H1 (cell line): ENCODE measurements around the gene CNOT8. TPM values are rescaled to one million over a fixed set of nuclear protein-coding genes. Genes with fewer than 3 reads are reported as not detected.

Experiments
- CTCF ChIA-PET: fragments of 300-600 bp; sonication (Branson Sonifier 250); formaldehyde crosslinking; loops from one replicate; lab custom pipeline; 2021; ENCODE audit not compliant: partially characterized antibody; lab: Charles Lee
- POLR2A ChIA-PET: fragments of 300-600 bp; sonication (Branson Sonifier 250); formaldehyde crosslinking; loops from one replicate; lab custom pipeline; 2021; ENCODE audit warnings: inconsistent platforms; ENCODE audit not compliant: partially characterized antibody; lab: Charles Lee
- DNase-seq, 2 experiments: peaks; one replicate each; pipeline versions ENCODE4 v3.0.0 to v3.0.0-alpha.2; 2010 to 2022; ENCODE audit warnings: low spot score in 2 of 2, low read depth in 1 of 2, mixed read lengths in 1 of 2
- FAIRE-seq: peaks from 2 replicates; lab custom pipeline; 2011; peaks lifted over from hg19 to GRCh38; lab: Jason Lieb, UNC
- H2AFZ ChIP-seq: 2 replicates; pipeline ENCODE4 v1.8.1; 2012; ENCODE audit warnings: low read length, inconsistent platforms
- H2AK5ac ChIP-seq: 2 replicates; pipeline ENCODE4 v1.6.1; 2013; ENCODE audit warnings: low read depth, low read length
- H2BK120ac ChIP-seq: replicated peaks from 2 replicates; pipeline ENCODE3; 2013; ENCODE audit warnings: low read depth, low read length, inconsistent platforms
- H2BK12ac ChIP-seq: 2 replicates; pipeline ENCODE4 v1.6.1; 2013; ENCODE audit warnings: low read depth, low read length
- H2BK15ac ChIP-seq: 2 replicates; pipeline ENCODE4 v1.6.1; 2013; ENCODE audit warnings: low read length
- H2BK20ac ChIP-seq: 2 replicates; pipeline ENCODE4 v1.6.1; 2013; ENCODE audit warnings: low read length
- H2BK5ac ChIP-seq: 2 replicates; pipeline ENCODE4 v1.6.1; 2013; ENCODE audit warnings: low read depth, low read length
- H3K14ac ChIP-seq: 2 replicates; pipeline ENCODE4 v1.6.1; 2013; ENCODE audit warnings: inconsistent platforms; ENCODE audit not compliant: insufficient read length
- H3K18ac ChIP-seq: 2 replicates; pipeline ENCODE4 v1.6.1; 2013; ENCODE audit warnings: low read length; ENCODE audit errors: extremely low read depth
- H3K23ac ChIP-seq: 2 replicates; pipeline ENCODE4 v1.6.1; 2013; ENCODE audit warnings: inconsistent platforms; ENCODE audit not compliant: insufficient read length
- H3K23me2 ChIP-seq: 2 replicates; pipeline ENCODE4 v1.6.1; 2013; ENCODE audit warnings: low read depth, low read length
- H3K27ac ChIP-seq: 2 replicates; pipeline ENCODE4 v1.6.1; 2011; ENCODE audit warnings: low read depth, low read length, inconsistent platforms
- H3K27me3 ChIP-seq, 4 experiments: replicated peaks in 1 of 4; 1 replicate in 1 of 4; 2 replicates in 3 of 4; pipeline versions ENCODE4 v1.6.1 to v1.8.1; 2011 to 2013; ENCODE audit warnings: low read length in 3 of 4, mild to moderate bottlenecking in 3 of 4, inconsistent platforms in 2 of 4, mixed read lengths in 2 of 4, moderate library complexity in 1 of 4; ENCODE audit not compliant: control insufficient read depth in 3 of 4, insufficient read depth in 3 of 4; ENCODE audit errors: extremely low read depth in 1 of 4
- H3K36me3 ChIP-seq, 4 experiments: 2 replicates each; pipeline versions ENCODE4 v1.6.1 to v1.8.1; 2011 to 2013; ENCODE audit warnings: mild to moderate bottlenecking in 4 of 4, low read length in 3 of 4, moderate library complexity in 2 of 4, control low read depth in 1 of 4, inconsistent platforms in 1 of 4; ENCODE audit not compliant: insufficient read depth in 4 of 4, control insufficient read depth in 2 of 4
- H3K4ac ChIP-seq: replicated peaks from 2 replicates; pipeline ENCODE3; 2013; ENCODE audit warnings: low read length, low read depth, mixed read lengths, inconsistent platforms; ENCODE audit not compliant: insufficient read length
- H3K4me1 ChIP-seq, 4 experiments: replicated peaks in 1 of 4; 1 replicate in 1 of 4; 2 replicates in 3 of 4; pipeline versions ENCODE4 v1.6.1 to v1.8.1; 2011 to 2013; ENCODE audit warnings: low read length in 3 of 4, inconsistent platforms in 2 of 4, mixed read lengths in 1 of 4; ENCODE audit not compliant: insufficient read depth in 4 of 4, control insufficient read depth in 3 of 4
- H3K4me2 ChIP-seq, 2 experiments: 2 replicates each; pipeline versions ENCODE4 v1.6.1 to v1.8.1; 2011 to 2013; ENCODE audit warnings: low read depth in 2 of 2, low read length in 2 of 2, control low read depth in 1 of 2, inconsistent platforms in 1 of 2, mild to moderate bottlenecking in 1 of 2; ENCODE audit not compliant: insufficient read depth in 1 of 2
- H3K4me3 ChIP-seq, 4 experiments: fragments of 200-600, 300-600 bp in 1 of 4; sonication (generic), shearing (Covaris generic), sonication (Bioruptor Twin) in 1 of 4; 2 replicates each; pipeline versions ENCODE4 v1.5.1 to v1.8.1; 2011 to 2016; ENCODE audit warnings: low read length in 4 of 4, low read depth in 3 of 4, control low read depth in 2 of 4, inconsistent platforms in 2 of 4, mild to moderate bottlenecking in 2 of 4, mixed read lengths in 1 of 4, moderate library complexity in 1 of 4; ENCODE audit not compliant: insufficient read depth in 2 of 4; ENCODE audit errors: extremely low read depth in 1 of 4
- H3K56ac ChIP-seq: replicated peaks from 2 replicates; pipeline ENCODE3; 2013; ENCODE audit warnings: low read depth, mild to moderate bottlenecking, mixed read lengths, low read length, inconsistent platforms; ENCODE audit not compliant: insufficient read length
- H3K79me1 ChIP-seq: 2 replicates; pipeline ENCODE4 v1.6.1; 2013; ENCODE audit warnings: low read depth, low read length, control low read depth
- H3K79me2 ChIP-seq, 2 experiments: 2 replicates each; pipeline versions ENCODE4 v1.6.1 to v1.8.1; 2012 to 2013; ENCODE audit warnings: low read length in 2 of 2, mild to moderate bottlenecking in 2 of 2, inconsistent platforms in 1 of 2; ENCODE audit not compliant: insufficient read depth in 2 of 2, control insufficient read depth in 1 of 2
- H3K9ac ChIP-seq, 4 experiments: replicated peaks in 1 of 4; 1 replicate in 1 of 4; 2 replicates in 3 of 4; pipeline versions ENCODE4 v1.6.1 to v1.8.1; 2011 to 2013; ENCODE audit warnings: low read depth in 3 of 4, low read length in 3 of 4, control low read depth in 2 of 4, mild to moderate bottlenecking in 2 of 4, moderate library complexity in 2 of 4, inconsistent platforms in 1 of 4; ENCODE audit errors: extremely low read depth in 1 of 4
- H3K9me3 ChIP-seq, 2 experiments: 2 replicates each; pipeline versions ENCODE4 v1.6.1 to v1.8.1; 2012 to 2013; ENCODE audit warnings: mild to moderate bottlenecking in 2 of 2, moderate library complexity in 2 of 2, control low read depth in 1 of 2, inconsistent platforms in 1 of 2, low read depth in 1 of 2, low read length in 1 of 2, mixed read lengths in 1 of 2; ENCODE audit not compliant: insufficient read depth in 2 of 2
- H4K20me1 ChIP-seq, 2 experiments: replicated peaks in 1 of 2; 2 replicates each; pipeline versions ENCODE3 to v1.8.1; 2011 to 2013; ENCODE audit warnings: inconsistent platforms in 2 of 2, low read length in 2 of 2, mild to moderate bottlenecking in 1 of 2; ENCODE audit not compliant: insufficient read depth in 2 of 2, control insufficient read depth in 1 of 2
- H4K5ac ChIP-seq: 2 replicates; pipeline ENCODE4 v1.6.1; 2013; ENCODE audit warnings: low read length, low read depth, mixed read lengths, inconsistent platforms; ENCODE audit not compliant: insufficient read length
- H4K8ac ChIP-seq: 2 replicates; pipeline ENCODE4 v1.8.0; 2013; ENCODE audit warnings: mild to moderate bottlenecking, moderate library complexity, low read length, inconsistent platforms; ENCODE audit not compliant: insufficient read depth; ENCODE audit errors: extremely low read depth
- H4K91ac ChIP-seq: replicated peaks from 2 replicates; pipeline ENCODE3; 2013; ENCODE audit warnings: low read length, mixed read lengths, inconsistent platforms; ENCODE audit not compliant: insufficient read length
- CHD2 ChIP-seq: IDR thresholded peaks from 2 replicates; pipeline ENCODE4 v1.6.1; 2012; ENCODE audit warnings: low read length, improper control_type of control experiment
- HDAC6 ChIP-seq: IDR thresholded peaks from one replicate; pipeline ENCODE4 v1.7.1; 2012; ENCODE audit warnings: low read depth, mild to moderate bottlenecking, inconsistent platforms, low read length, moderate library complexity
- NANOG ChIP-seq: IDR thresholded peaks from 2 replicates; pipeline ENCODE4 v1.6.1; 2011; ENCODE audit warnings: low read length, low read depth, mild to moderate bottlenecking, inconsistent platforms; ENCODE audit not compliant: insufficient read depth, poor library complexity, severe bottlenecking
- POLR2AphosphoS5 ChIP-seq: IDR thresholded peaks from 2 replicates; pipeline ENCODE4 v1.6.1; 2011; ENCODE audit warnings: low read depth, low read length
- RNF2 ChIP-seq: fragments of 200-900, 300-1000 bp; sonication (generic); IDR thresholded peaks from 2 replicates; pipeline ENCODE4 v1.7.1; 2016; ENCODE audit warnings: borderline replicate concordance, low read depth, mild to moderate bottlenecking, antibody characterized with exemption, low read length; ENCODE audit not compliant: poor library complexity, severe bottlenecking; ENCODE audit errors: missing control alignments
- RXRA ChIP-seq: IDR thresholded peaks from 2 replicates; pipeline ENCODE4 v1.6.1; 2011; ENCODE audit warnings: low read depth, mild to moderate bottlenecking, low read length, moderate library complexity; ENCODE audit not compliant: insufficient read depth
- SRF ChIP-seq: IDR thresholded peaks from 2 replicates; pipeline ENCODE4 v1.6.1; 2011; ENCODE audit warnings: mild to moderate bottlenecking, low read depth, low read length, moderate library complexity
- WGBS, 2 experiments: shearing (Covaris generic) in 1 of 2; methylation state at CpG; one replicate each; pipeline versions ENCODE4 v1.1.6 to v1.1.7; 2013 to 2015; ENCODE audit warnings: low lambda C conversion rate in 2 of 2, mixed read lengths in 2 of 2, inconsistent platforms in 1 of 2, low coverage in 1 of 2, missing lambda C conversion rate in 1 of 2; ENCODE audit not compliant: insufficient replicate concordance in 2 of 2, insufficient coverage in 1 of 2, insufficient read length in 1 of 2; ENCODE audit errors: extremely low coverage in 1 of 2, missing lambda C conversion rate in 1 of 2; 5-methylcytosine and 5-hydroxymethylcytosine counted together
- long read RNA-seq, 2 experiments: library from RNA in 1 of 2; library from capped mRNA in 1 of 2; stranded (forward); transcript quantifications; one replicate each; pipeline ENCODE4 v2.0.0, GENCODE V29; 2021; ENCODE audit warnings: inconsistent platforms in 1 of 2
- polyA minus RNA-seq, 3 experiments: library from RNA; depleted of rRNA, polyadenylated mRNA; stranded (reverse); fragments of >200 nt; gene quantifications; 1 replicate in 2 of 3; 2 replicates in 1 of 3; pipeline ENCODE4 v1.2.3, GENCODE V29; 2011
- polyA plus RNA-seq, 7 experiments: library from polyadenylated mRNA; depleted of rRNA in 3 of 7; stranded (reverse) in 5 of 7; unstranded in 2 of 7; fragments of >200 nt in 5 of 7; fragments of 200-250 nt in 2 of 7; gene quantifications; 1 replicate in 5 of 7; 2 replicates in 1 of 7; 4 replicates in 1 of 7; pipeline versions ENCODE4 v1.2.1 to v1.2.3, GENCODE V29; 2011 to 2013; ENCODE audit warnings: missing spikeins in 2 of 7, mixed read lengths in 2 of 7
- total RNA-seq: library from RNA; stranded (reverse); fragmentation: NEBNext Ultra II Directional; extraction: Animal tissue kit (Norgen Biotek cat#: 25700); gene quantifications from 2 replicates; pipeline ENCODE4 v1.2.1, GENCODE V29; 2021

Gene CNOT8
- total RNA-seq (53.6 and 62.9 TPM in 2 replicates), polyA plus RNA-seq (2011; rRNA removed) (36.4 and 37.6 TPM in 2 replicates), polyA minus RNA-seq (2011; rRNA and poly(A)+ RNA removed) (50.2 and 54.6 TPM in 2 replicates)
- 47.5 TPM for polyA plus RNA-seq (2011; cell fraction: cytosol; rRNA removed)
- 28.9 TPM for polyA plus RNA-seq (2011; cell fraction: nucleus; rRNA removed)
- polyA plus RNA-seq (2012, experiment 1 of 2) = 45.7 to 64.1 TPM (median 53.5 TPM) in 4 replicates
- polyA plus RNA-seq (2012, experiment 2 of 2) = 4.9 TPM
- 32.2 TPM for polyA plus RNA-seq (2013, experiment 1 of 2)
- polyA plus RNA-seq (2013, experiment 2 of 2) = 35.9 TPM
- polyA minus RNA-seq (2011; cell fraction: cytosol; rRNA and poly(A)+ RNA removed) = 33.5 TPM
- 20.8 TPM for polyA minus RNA-seq (2011; cell fraction: nucleus; rRNA and poly(A)+ RNA removed)
- long read RNA-seq, experiment 1, transcript CNOT8-201 (7 exons, 2,528 nt) = major isoform, 7 of 60 reads
- long read RNA-seq, experiment 1, partial matches to known transcripts = 46 of 60 reads
- long read RNA-seq, experiment 1, other reads (novel, unspliced or antisense) = 2 of 60 reads
- long read RNA-seq, experiment 2, partial matches to known transcripts = 4 of 13 reads
- long read RNA-seq, experiment 2, other reads (novel, unspliced or antisense) = 8 of 13 reads

DNA sequence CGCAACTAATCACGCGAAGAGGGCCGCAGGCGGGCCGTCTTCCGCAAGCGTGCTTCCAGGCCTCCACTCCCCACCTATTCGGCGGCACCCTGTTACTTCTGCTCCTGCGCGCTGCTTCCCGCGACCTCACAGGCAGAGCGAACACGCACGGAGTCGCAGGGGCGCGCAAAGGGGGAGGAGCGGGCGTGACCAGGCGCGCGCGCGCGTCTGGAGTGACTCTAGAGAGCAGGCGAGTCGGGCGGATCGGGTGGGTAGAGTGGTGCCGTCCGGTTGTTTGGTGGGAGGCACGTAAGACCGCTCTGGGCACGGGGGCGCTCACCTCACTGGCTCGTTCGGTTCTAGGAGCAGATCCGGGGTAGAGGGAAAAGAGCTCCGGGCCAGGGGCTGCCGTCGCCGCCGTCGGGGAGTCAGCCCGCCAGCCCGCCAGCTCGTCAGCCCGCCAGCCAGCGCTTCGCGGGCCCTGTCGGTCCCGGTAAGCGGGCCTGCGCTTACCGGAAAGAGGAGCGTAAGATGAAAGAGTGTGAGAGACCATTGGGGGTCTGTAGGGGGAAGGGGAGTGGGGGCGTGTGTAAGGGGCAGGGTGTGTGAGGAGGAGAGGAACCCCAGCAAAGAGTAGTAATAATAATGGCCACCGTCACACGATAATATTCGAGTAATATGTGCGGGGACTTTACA, at the start of gene CNOT8:
TSS of gene CNOT8 (plus strand) at position 331 of the 675 bp plus-strand sequence. CDS start 4,652 bp downstream, outside the sequence.
- peak within 1 kb of the TSS; percentile 43; the same call in 1 of the 2 replicates for H2BK12ac ChIP-seq
- peaks cover 5% of the 10 kb centered on the region; the same call in 1 of the 2 replicates for H3K79me1 ChIP-seq
- H2BK20ac ChIP-seq = no peak within 1 kb of the TSS
- 1% methylated on average over 54 of the region's 65 CpGs; no CpG with 5 or more reads in 1 of the 2 experiments for WGBS, 2 experiments
- no peaks in the 10 kb centered on the region for H3K27me3 ChIP-seq
- H3K4ac ChIP-seq = peak within 1 kb of the TSS; percentile 97
- ChIA-PET CTCF (interaction anchor here (0.6 to 1.9 kb wide), 4 partner anchors 13 to 210 kb away, joined by 3 to 4 read pairs (median 4); no protein-coding TSS in a partner anchor), POLR2A (interaction anchor here (0.6 to 2.4 kb wide), 28 partner anchors 8 to 406 kb away, joined by 3 to 21 read pairs (median 4); partner anchors contain the start of gene FAXDC2)
- H2BK120ac ChIP-seq = peak within 1 kb of the TSS; percentile 88
- peaks cover 2 to 5% (median 4%) of the 10 kb centered on the region in 4 experiments; a peak in 5 of 8 replicates for H3K36me3 ChIP-seq
- H2BK15ac ChIP-seq = 0 out of 2 replicates have a peak within 1 kb of the TSS, but pooled peaks have one; percentile 81
- peak within 1 kb of the TSS; percentile 55 to 98 (median 72) for H3K4me3 ChIP-seq
- H4K20me1 ChIP-seq = peaks cover 3 to 4% of the 10 kb centered on the region in 2 experiments
- H3K9ac ChIP-seq = peak within 1 kb of the TSS; percentile 93 to 98 (median 95)
- H3K4me1 ChIP-seq = peaks cover 0 to 9% (median 5%) of the 10 kb centered on the region in 4 experiments; a peak in 6 of 7 replicates
- no peak within 1 kb of the TSS for H3K14ac ChIP-seq
- H3K9me3 ChIP-seq = no peaks in the 10 kb centered on the region
- peak within 1 kb of the TSS; percentile 97 for H4K91ac ChIP-seq
- peak within 1 kb of the TSS; percentile 83 to 92 for H3K4me2 ChIP-seq
- H2BK5ac ChIP-seq = peak within 1 kb of the TSS; percentile 98
- no peak within 1 kb of the TSS for H2AK5ac ChIP-seq
- peak within 1 kb of the TSS; percentile 97 for H3K18ac ChIP-seq
- H3K79me2 ChIP-seq = peaks cover 22 to 47% of the 10 kb centered on the region in 2 experiments
- peak; percentile 95 to 98 for DNase-seq
- peaks cover 7% of the 10 kb centered on the region for H3K23me2 ChIP-seq
- H4K8ac ChIP-seq = peak within 1 kb of the TSS; percentile 100
- peak within 1 kb of the TSS; percentile 89 for H2AFZ ChIP-seq
- FAIRE-seq = no peak
- H3K23ac ChIP-seq = peak within 1 kb of the TSS; percentile 92
- H4K5ac ChIP-seq = peak within 1 kb of the TSS; percentile 98
- peak within 1 kb of the TSS; percentile 98 for H3K27ac ChIP-seq
- H3K56ac ChIP-seq = peak within 1 kb of the TSS; percentile 94
- TF ChIP-seq CHD2 = no peak; the same call in 1 of the 2 replicates
- TF ChIP-seq RXRA = no peak
- TF ChIP-seq NANOG = no peak
- TF ChIP-seq HDAC6 = no peak
- peak; percentile 94 for TF ChIP-seq POLR2AphosphoS5
- TF ChIP-seq RNF2 = no peak
- no peak for TF ChIP-seq SRF
